Measurements from ENCODE around the gene FKBP8.

DNA sequence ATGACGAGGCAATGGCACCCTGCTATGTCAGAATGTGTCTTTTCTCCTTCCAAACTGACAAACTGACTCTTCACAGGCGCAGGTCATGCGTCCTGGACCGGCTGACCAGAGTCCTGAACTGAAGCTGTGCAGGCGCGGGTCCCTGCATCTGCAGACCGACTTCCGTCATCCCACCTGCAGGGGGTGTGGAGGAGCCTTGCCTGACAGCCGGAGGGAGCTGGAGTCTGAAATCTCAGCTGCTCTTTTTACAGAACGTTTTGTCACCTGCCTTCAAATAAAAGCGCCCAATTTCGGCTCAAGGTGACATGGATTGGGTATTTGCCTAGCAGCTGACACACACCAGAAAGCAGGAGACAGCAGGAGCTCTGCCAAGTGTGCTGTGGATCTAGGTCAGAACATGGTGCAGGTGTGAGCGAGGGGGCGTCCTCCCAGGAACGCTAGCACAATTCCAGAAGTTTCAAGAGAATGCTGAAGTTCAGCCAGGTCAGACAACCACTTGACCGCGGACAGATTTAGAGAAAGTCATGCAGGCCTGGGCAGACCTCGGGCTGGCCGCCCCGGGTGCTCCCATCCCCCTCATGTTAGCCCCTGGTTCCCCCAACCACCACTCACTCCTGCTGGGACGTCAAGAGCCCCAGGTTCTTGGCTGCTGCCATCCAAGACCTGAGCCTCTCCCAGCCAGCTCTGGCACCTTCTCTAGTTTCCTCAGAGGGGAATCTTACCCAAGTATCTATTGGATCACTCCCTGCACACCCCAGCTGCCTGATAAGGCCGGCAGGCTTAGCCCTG is 54.3 kb downstream of the FKBP8 start:
- TF ChIP-seq, protein P1, sequence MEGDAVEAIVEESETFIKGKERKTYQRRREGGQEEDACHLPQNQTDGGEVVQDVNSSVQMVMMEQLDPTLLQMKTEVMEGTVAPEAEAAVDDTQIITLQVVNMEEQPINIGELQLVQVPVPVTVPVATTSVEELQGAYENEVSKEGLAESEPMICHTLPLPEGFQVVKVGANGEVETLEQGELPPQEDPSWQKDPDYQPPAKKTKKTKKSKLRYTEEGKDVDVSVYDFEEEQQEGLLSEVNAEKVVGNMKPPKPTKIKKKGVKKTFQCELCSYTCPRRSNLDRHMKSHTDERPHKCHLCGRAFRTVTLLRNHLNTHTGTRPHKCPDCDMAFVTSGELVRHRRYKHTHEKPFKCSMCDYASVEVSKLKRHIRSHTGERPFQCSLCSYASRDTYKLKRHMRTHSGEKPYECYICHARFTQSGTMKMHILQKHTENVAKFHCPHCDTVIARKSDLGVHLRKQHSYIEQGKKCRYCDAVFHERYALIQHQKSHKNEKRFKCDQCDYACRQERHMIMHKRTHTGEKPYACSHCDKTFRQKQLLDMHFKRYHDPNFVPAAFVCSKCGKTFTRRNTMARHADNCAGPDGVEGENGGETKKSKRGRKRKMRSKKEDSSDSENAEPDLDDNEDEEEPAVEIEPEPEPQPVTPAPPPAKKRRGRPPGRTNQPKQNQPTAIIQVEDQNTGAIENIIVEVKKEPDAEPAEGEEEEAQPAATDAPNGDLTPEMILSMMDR (IDR thresholded peaks at IDR 0.05), result peak; percentile 18 to 41 (median 28)
- TF ChIP-seq POLR2A (IDR thresholded peaks at IDR 0.05), result no peak
- peak in 1 of 4 donors; percentile 14 for TF ChIP-seq POLR2AphosphoS5 (IDR thresholded peaks at IDR 0.05)
- TF ChIP-seq EP300 (IDR thresholded peaks at IDR 0.05), result no peak

Data from sigmoid colon (tissue), 4 donors.